ENCODE results near the gene LARGE1.

DNA sequence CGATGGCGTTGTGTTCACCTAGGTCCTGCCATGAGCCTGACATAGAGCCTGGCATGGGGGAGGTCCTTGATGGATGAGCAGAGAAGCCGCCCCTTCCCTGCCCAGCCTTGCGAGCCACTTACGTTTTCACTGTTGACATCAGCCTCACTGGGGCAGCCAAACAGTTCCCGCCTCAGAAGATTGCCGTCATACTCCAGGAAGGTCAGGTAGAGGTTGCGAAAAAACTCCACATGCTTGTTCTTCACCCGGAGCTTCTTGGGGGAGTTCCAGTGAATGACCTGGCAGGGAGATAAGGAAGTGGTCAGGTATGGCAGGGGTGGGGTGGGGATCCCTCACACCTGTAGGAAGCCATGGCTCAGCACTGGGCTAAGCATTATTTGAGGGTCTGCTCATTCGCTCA, 582.8 kb downstream of the LARGE1 start:
- TF ChIP-seq XBP1 (CRISPR knock-in tag; IDR thresholded peaks at IDR 0.05) (no peak), POLR2AphosphoS5 (IDR thresholded peaks at IDR 0.05; ENCODE audit: low read depth, low read length) (no peak), ZNF557 (CRISPR knock-in tag; IDR thresholded peaks at IDR 0.05) (no peak), NFIC (IDR thresholded peaks at IDR 0.05; ENCODE audit: low read length) (no peak), ZBTB33 (CRISPR knock-in tag; IDR thresholded peaks at IDR 0.05) (no peak), CTCF (CRISPR knock-in tag; IDR thresholded peaks at IDR 0.05) (no peak), ZNF326 (CRISPR knock-in tag; IDR thresholded peaks at IDR 0.05; ENCODE audit: borderline replicate concordance) (no peak), CREB1 (IDR thresholded peaks at IDR 0.05) (no peak), CREB1 (CRISPR knock-in tag; IDR thresholded peaks at IDR 0.05) (no peak), MAX (IDR thresholded peaks at IDR 0.05) (no peak), ZFY (CRISPR knock-in tag; IDR thresholded peaks at IDR 0.05) (no peak), EP300 (IDR thresholded peaks at IDR 0.05; ENCODE audit: low read depth in 2 of 2, low read length in 2 of 2) (no peak), EP300 (CRISPR knock-in tag; IDR thresholded peaks at IDR 0.05; ENCODE audit: borderline replicate concordance) (no peak), RFX5 (IDR thresholded peaks at IDR 0.05; ENCODE audit: low read depth, low read length) (no peak), RAD21 (CRISPR knock-in tag; IDR thresholded peaks at IDR 0.05) (no peak)
- TF ChIP-seq, protein P1, sequence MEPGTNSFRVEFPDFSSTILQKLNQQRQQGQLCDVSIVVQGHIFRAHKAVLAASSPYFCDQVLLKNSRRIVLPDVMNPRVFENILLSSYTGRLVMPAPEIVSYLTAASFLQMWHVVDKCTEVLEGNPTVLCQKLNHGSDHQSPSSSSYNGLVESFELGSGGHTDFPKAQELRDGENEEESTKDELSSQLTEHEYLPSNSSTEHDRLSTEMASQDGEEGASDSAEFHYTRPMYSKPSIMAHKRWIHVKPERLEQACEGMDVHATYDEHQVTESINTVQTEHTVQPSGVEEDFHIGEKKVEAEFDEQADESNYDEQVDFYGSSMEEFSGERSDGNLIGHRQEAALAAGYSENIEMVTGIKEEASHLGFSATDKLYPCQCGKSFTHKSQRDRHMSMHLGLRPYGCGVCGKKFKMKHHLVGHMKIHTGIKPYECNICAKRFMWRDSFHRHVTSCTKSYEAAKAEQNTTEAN (CRISPR knock-in tag; conservative IDR thresholded peaks at IDR 0.05): no peak
